Fibroblast of gingiva (primary cell): ENCODE results near the gene GPR3.
"Not testable (repeated sequence)": the region's sequence is repeated elsewhere in the genome, so short reads cannot be mapped to it uniquely, and the experiment has no call there.

Experiments used
- DNase-seq: peaks from one replicate; pipeline ENCODE4 v3.0.0-alpha.2; 2011; ENCODE audit warnings: low read depth

The GPR3 gene

DNA sequence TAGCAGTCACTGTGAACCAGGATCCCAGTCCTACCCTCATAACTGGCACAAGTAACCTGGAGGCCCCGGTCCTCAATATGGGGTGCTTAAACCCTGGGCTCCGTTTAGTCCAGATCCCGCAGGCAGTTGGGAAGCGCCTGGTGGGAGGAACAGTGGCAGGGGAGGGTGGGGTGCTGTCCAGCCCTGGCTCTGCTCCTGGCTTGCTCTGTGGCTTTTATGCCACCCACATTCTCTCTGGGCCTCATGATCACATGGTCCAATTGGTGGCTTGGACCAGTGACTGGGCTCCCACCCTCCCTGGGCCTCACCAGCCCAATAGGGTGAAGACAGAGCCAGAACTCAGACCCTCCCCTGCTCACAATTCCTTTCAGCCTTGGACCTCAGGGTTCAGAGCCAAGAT is 12.2 kb upstream of the GPR3 start:
- no peak for DNase-seq

DNA sequence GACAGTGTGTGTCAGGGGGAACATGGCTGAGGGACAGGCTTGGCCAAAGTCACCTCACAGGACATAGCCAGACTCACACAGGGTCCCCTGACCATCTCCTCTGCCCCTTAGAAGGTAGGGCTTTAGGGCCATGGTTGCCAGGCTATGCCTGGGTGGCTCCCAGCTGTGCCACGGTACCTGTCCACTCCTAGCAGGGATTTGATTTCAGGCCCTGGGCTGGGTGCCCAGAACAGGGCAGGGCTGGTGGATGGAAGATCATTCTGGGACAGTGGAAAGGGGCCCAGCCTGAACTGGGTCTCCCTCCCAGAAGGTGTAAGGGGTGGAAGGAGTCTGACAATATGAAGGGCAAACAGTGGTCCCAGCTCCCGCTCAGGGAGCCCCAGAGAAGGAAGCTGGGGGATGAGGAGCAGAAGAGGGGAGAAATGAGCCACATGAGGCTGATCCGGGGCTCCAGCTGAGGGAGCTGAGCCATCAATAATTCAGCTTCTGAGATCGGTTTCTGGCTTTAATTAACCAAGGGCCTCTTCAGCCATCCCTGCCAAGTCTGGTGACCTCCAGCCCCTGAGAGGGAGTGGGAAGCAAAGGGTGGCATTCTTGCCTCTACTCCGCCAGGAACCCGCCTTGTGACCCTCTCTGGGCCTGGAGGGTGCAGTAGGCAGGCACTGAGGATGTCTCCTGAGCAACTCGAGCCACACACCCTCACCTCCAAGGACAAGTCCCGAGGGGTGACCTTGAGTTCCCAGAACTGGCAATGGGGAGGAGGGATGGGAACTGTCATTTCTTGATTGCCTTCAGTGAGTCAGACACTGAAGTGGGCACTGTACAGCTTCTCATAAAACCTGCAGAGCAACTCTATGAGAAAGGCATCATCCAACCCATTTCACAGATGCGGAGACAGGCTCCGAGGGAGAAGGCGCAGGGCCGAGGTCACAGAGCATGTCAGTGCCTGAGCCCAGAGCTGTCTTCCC is 11.4 kb upstream of the GPR3 start:
- DNase-seq, result no peak

DNA sequence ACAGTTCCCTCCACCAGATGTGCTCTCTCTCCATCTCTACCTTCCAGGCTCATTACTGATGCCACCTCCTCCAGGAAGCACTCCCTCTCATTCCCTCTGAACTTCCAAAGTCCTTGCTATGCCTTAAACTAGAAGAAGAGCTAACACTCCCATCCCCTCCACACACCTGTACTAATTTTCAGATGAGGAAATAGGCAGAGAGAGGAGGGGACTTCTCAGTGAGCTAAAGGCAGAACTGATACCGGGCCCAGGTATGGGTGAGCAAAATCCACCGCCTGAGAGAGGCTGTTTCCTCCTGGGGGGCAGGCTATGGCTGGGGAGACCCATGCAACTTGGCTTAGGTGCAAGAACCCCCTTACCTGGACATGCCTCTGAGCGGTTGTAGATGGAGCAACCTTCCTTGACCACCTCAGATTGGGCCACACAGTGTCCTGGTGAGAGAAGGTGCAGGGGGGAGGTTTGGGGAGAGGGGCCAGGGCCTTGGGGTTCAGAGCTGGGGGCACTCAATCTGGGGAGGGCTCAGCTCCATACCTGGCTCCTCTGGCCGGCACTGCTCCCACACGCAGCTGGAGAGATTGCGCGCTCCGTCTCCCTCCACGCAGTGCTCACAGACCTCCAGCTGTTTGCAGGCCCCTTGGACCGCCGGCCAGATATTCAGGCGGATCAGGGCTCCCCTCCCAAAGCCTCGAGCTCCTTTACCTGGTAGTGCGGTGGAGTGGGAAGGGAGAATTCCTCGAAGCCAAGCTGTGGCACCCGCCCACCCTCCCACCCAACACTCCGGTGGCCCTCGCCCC is 10.3 kb upstream of the GPR3 start:
- no peak for DNase-seq

DNA sequence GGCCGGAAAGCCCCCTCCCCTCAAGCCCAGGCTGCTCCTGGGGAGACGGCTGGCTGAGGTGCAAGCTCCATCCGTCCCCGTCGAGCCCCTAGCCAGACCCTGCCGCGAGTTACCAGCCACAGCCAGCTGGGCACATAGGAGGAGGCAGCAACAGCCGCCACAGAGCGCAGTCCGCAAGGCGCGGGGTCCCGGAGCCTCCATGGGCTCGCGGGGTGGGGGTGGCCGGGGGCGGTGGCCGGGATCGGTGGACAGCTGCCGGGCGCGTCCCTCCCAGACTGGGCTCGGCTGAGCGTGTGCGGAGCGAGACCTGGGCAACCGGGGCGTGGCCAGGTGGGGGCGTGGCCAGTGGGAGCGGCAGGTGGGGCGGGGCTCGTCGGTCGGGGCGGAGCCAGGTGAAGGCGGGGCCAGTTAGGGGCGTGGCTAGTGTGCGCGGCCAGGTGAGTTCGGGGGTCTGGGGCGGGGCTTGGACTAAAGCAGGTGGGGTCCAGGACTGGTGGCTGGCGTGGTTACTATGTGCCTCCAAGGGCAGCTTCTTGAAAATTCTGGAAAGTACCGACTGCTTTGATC is 9.3 kb upstream of the GPR3 start, which contains the start of gene CD164L2:
CD164L2 (minus strand) TSS at position 295 of the 567 bp plus-strand sequence; CDS start at position 201, 94 bp downstream.
- no peak for DNase-seq

DNA sequence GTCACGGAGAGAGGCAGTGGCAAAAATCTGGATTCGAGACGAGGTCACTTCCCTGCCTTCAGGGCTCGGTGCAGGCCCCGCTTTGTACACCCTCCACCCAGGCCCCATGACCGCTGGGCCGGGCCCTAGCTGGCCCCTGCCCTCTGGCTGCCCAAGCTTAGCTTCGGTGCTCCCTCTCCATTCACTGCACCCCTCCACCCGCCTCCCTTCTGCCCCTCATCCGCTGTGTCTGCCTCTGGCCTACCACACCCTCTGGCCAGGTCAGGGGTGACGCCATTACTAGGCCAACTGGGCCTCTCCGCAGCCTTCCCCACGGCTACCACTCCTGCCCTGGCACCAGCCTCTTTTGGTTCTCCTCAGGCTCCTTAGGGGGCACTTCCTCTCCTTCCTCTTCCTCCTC is 8.8 kb upstream of the GPR3 start:
- no peak for DNase-seq

DNA sequence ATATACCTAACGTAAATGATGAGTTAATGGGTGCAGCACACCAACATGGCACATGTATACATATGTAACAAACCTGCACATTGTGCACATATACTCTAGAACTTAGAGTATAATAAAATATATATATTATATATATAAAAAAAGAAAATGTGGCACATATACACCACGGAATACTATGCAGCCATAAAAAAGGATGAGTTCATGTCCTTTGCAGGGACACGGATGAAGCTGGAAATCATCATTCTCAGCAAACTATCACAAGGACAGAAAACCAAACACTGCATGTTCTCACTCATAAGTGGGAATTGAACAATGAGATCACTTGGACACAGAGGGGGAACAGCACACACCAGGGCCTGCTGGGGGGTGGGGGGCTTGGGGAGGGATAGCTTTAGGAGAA is 7.6 kb upstream of the GPR3 start:
- DNase-seq, result not testable (repeated sequence)

DNA sequence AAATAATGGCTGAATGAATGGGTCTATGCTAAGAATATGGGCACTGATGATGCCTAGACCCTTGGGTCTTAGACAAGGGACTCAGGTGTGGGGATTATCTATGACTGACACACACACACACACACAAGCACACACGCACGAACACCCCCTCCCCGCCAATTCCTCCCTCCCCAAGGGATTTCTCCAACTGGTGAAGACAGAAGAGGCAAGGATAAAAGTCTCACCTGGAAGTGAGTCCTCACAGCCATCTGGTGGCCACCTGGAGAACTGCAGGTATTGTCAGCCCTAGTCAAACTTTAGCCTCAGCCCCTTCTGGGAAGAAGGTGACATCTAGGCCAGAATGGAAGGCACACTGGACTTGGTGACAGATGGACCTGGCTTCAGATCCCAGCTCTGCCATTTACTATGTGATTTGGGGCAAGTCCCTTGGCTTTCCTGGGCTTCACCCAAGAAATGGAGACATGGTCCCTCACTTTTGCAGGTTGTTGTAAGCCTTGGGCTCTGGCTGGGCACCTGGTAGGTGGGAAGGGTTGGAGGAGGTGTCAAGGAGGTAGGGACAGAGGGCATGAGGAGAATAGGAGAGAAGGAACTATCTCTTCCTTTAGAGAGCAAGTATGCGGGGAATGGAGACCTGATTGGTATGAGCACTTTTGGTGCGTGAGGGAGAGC is 4.0 kb upstream of the GPR3 start:
- DNase-seq, result no peak

DNA sequence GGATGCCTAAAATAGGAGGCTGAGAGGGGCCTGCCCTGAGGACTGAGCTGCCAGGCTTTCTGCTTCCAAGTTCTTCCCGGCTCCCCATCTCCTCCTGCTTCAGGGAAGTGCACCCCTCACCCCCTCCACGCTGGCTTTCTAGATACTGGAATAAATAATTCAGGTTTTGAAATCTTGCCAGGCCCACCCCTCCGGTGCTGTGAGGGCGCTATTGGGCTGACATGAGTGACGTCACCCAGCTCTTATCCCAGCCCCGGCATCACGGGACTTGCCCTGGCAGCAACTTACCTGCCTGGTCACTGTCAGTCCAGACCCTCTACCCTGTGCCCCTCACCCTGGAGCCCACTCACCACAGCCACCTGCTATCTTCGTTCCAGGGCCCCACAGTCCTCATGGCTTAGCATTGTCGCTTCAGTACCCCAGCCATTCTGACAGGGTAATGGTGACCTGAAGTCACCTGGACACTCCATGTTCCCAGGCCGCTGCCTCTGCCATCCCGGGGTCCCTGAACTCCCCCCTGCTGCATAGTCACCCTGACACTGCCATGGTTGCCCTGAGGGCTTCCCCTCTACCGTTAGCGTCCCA is 819 bp upstream of the GPR3 start:
- DNase-seq, result no peak

DNA sequence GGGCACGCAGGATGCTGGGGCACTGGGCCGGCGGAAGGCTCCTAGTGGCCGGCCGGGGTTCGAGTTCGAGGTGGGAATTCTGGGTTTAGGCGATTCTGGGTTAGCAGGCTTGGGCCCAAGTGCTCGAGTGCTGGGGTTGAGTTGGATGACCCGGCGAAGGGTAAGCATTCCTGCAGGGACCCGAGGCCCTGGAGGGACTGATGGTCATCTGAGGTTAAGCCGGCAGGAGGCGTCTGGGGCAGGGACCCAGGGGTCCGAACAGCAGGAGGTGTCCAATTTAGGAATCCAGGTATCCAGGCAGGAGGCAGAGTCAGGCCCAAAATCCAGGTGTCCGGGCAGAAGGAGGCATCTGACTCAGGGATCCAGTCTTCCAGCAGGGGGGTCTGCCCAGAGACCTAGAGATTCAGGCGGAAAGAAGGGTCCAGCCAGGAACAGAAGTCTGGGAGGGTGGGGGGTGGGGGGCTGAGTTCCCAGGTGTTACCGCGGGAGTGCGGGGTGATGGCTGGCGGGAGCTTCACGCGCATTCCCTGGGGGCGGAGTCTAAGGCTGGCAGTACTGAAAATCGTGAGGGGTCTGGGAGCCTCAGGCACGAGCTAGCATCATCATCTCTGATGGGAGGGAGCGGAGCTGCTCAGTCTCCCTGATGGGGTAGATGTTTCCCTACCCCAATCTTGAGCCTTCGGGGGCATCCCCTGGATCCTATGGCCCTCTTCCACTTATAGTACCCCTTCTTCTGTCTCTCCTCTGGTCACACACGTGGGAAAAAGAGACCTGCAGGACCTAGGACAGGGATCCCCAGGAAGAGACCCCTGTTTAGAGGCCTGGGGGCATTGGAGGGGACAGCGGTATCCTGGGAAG is 585 bp downstream of the GPR3 start:
- no peak for DNase-seq

DNA sequence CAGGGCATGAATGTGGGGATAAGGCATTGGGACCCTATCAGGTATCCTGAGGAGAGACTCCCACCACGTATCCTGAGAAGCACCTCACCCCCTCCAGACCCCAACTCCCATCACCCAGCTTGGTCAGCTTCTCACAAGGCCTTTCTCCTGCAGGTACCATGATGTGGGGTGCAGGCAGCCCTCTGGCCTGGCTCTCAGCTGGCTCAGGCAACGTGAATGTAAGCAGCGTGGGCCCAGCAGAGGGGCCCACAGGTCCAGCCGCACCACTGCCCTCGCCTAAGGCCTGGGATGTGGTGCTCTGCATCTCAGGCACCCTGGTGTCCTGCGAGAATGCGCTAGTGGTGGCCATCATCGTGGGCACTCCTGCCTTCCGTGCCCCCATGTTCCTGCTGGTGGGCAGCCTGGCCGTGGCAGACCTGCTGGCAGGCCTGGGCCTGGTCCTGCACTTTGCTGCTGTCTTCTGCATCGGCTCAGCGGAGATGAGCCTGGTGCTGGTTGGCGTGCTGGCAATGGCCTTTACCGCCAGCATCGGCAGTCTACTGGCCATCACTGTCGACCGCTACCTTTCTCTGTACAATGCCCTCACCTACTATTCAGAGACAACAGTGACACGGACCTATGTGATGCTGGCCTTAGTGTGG is 1.3 kb downstream of the GPR3 start:
- DNase-seq, result no peak

DNA sequence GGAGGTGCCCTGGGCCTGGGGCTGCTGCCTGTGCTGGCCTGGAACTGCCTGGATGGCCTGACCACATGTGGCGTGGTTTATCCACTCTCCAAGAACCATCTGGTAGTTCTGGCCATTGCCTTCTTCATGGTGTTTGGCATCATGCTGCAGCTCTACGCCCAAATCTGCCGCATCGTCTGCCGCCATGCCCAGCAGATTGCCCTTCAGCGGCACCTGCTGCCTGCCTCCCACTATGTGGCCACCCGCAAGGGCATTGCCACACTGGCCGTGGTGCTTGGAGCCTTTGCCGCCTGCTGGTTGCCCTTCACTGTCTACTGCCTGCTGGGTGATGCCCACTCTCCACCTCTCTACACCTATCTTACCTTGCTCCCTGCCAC is 1.8 kb downstream of the GPR3 start:
- DNase-seq, result no peak

DNA sequence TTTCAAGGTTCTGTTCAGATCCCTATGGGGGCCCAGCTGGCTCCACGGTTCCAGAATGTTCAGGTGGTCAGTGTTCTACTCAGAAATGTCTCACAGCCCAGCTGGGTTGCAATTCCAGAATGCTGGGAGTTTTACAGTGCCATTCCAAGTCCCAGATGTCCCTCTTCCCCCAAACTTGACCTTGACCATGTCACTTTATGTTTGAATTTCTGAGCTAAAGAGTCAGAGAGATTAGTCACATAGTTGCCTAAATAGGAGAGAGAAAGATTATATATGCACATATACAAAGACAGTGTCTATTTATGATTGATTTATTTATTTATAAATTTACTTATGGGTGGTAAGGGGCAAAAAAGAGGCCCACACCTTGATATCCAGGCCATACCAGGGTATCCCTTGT is 2.5 kb downstream of the GPR3 start:
- no peak for DNase-seq

DNA sequence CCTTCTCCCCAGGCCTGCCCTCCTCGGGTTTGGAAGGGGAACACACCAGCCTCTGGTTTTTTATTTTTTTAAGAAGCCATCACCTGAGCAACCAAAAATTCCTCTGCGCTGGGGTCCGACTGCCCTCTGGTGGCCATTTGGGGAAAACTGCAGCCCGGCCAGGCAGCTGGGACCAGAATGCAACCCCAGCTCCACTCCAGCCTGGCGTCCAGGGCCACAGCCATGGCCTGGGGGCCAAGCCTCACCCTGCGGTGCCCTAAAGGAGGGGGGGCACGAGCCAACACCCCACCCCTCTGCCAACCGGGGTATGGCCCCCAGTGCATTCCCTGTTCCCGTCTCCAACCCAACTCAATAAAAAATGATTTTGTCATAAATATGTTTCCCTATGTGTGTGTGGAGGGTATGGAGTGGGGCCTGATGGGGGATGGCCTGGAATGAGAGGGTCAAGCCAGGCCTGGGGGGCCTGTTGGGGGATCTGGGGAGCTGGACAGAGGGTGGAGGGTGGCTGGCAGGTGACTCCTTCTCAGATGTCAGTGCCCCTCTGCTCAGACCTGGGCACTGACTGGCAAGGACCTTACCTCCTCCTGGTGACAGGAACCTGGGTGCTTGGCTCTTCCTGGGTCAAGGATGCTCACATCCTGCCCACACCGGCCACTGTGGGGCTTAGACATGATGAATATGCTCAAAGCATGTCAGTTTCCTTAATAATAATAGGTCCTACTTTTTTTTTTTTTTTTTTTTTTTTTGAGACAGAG is 3.2 kb downstream of the GPR3 start:
- peak; percentile 46 for DNase-seq

DNA sequence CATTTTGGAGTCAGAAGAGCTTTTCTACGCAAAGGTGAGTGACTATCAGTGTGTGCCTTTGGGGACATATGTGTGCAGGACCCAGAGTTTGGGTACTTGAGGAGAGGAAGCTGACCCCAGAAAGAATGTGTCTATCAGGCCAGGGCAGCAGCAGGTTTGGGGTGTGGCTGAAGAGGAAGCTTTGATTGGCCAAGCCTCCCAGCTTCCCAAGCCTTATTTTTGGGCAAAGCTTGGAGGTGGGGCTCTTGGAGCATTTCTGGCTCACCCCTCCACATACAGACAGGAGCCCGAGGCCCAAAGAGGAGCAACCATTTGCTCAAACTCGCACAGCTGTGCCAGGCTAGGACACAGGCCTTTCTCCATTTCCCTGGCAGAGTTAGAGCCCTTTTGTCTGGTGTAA is 4.7 kb downstream of the GPR3 start:
- no peak for DNase-seq

DNA sequence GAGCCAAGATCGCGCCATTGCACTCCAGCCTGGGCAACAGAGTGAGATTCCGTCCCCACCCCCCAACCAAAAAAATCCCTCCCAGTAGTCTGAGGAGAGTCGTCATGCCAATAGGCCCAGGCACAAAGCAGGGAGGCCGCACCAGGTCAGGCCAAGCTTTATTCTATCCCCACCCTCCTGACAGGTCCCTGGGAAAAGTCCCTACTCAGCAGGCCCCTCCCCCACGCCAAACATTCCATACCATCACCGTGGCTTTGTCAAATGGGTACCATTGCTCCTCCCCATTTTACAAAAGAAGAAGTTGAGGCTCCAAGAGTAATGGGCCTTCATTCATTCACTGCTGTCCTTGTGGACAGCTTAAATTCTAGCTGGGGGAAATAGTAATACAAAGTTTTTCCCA is 5.3 kb downstream of the GPR3 start:
- DNase-seq, result no peak

DNA sequence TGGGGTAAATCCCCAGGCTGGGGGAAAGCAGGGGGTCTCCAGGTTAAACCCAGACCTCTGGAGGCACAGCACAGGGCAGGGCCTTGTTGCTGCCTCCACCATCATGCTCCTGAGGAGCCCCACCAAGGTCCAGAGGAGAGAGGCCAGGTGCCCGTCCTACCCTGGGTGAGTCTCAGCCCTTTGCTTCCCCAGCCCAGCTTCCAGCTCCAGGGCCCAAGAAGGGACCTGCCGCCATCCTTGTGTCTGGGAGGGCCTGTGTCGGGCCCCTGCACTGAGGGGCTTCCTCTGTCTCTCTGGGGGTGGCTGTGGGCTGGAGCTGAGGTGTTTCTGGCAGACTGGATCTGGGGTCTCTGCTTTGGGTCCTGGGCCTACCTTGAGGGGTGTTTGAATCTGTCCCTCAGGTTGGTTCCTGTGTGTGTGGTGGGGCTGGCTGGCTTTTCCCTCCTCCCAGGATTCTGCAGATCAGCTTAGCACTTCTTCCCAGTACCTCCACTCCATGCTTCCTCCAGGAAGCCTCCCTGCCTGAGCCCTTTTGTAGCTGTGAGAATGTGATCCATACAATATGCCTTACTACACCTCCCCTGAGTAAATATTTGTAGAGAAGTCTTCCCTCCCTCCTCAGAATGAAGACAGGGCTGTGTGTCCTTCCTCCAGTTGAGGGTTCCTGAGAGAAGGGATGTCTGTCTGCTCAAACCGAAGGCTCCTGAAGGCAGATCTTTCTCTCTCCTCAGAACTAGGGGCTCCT is 6.2 kb downstream of the GPR3 start:
- DNase-seq, result no peak

DNA sequence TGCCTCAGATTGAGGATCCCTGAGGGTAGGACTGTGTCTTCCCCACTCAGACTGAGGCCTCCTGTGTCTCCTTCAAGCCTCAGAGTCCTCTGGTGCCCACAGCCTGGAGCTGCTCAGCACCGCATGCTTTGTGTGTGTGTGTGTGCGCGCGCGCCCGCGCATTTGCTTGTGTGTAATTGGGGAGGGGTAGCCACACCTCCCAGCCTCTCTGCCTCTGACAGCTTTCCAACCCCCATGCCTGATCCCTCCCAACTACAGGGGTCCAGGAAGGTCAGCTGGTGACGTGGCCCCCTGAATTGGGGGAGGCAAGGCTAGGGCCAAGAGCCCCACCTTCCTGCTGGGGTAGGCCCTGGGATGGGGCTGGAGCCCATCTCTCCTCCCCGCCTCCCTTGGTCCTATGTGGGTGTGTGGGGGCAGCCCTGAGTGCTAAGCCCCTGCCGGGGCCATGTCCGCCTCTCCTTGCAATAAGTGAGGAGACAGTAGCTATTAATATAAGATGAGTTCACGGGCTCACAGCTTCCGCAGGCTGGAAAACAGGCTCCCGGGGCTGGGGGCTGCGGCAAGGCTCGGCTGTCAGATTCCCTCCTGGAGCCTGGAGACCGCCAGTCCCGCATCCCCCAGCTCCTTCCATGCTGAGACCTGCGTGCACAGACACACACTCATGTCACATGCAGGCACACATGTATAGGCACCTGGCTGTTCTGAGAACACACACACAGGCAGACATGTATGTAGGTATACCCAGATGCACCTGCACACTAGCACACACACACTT is 7.0 kb downstream of the GPR3 start:
- no peak for DNase-seq
